ENCODE data around the gene TAF3.

TAF3 gene

GRCh38 chr10:8044331-8044907, 226.1 kb downstream of the TAF3 start:
- DNase-seq (ENCODE audit: low read depth in 1 of 2, low spot score in 1 of 2): no peak

DNA sequence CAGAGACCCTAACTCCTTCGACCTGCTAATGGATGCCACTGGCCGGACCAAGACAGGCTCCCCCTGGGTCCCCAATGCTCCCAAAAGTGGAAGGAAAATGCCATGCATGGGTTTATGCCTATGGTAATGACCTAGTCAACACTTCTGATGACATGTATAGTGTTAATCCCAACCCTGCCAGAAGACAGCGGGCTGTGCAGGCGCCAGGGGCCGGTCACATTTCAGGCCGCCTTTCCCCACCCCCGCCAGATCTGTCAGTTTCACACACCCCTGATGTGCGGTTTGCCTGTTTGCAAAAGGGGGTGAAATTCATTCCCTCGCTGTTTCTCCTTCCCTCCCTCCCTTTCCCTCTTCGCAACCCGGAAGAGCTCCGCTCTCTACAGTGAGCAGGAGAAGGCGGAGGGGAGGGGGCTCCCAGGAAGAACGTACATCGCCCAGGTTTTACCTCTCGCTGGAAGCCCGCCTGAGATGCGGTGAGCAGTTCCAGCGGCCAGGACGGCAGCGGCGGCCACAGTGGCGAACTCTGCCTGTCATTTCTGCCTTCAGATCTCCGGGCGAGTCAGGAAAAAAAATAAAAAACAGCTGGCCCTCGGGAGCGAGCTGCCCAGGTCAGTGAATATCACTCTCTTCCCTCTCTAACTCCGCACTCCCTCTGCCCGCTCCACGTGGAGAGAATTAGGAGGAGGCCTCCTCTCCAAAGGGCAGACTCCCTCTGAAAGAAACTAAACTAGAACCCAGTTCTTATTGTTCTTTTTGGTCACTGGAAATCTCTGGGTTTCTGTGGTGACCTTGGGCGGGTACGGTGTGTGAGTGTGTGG, 226.8 kb downstream of the TAF3 start:
- no peak for DNase-seq (ENCODE audit: low read depth in 1 of 2, low spot score in 1 of 2)

- no peak for DNase-seq (ENCODE audit: low read depth in 1 of 2, low spot score in 1 of 2)
These were observed 227.6 kb downstream of the TAF3 start for GRCh38 chr10:8045726-8046494.

GRCh38 chr10:8047452-8048280, 229.4 kb downstream of the TAF3 start:
- no peak for DNase-seq (ENCODE audit: low read depth in 1 of 2, low spot score in 1 of 2)

DNA sequence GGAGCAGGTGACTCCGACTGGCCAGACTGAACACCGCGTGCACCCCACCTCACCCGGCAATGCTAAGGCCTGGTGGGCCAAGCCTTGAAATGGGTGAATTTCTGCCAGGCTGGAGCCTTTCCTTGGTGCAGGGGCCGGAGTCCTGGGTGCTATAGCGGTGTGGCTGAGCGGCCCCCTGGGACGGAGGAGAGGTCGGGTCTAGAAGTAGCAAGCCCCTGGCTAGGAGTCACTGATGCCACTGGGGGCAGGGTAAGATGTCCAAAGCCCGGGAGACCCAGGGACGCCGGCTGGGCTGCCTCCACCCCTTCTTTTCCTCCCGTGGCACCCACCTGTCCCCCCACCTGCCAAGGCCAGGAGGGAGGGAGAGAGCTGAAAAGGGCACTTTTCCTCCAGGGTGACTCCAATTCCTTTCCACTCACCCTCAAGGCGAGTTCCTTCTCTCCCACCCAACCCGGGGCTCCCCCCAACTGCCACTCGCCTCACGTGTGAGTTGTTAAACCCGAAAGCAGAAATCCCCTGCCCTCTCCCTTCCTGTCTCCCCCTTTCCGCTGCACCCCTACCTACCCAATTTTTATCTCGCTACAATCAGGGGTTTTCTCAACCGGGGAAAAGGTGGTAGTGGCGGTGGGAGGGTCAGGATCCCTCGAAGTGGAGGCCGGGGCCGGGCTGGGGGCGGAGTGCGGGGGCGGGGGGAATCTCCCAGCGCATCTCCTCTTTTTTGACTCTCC, 230.1 kb downstream of the TAF3 start:
- DNase-seq (ENCODE audit: low read depth in 1 of 2, low spot score in 1 of 2): peak in 1 of 2 donors; percentile 37

DNA sequence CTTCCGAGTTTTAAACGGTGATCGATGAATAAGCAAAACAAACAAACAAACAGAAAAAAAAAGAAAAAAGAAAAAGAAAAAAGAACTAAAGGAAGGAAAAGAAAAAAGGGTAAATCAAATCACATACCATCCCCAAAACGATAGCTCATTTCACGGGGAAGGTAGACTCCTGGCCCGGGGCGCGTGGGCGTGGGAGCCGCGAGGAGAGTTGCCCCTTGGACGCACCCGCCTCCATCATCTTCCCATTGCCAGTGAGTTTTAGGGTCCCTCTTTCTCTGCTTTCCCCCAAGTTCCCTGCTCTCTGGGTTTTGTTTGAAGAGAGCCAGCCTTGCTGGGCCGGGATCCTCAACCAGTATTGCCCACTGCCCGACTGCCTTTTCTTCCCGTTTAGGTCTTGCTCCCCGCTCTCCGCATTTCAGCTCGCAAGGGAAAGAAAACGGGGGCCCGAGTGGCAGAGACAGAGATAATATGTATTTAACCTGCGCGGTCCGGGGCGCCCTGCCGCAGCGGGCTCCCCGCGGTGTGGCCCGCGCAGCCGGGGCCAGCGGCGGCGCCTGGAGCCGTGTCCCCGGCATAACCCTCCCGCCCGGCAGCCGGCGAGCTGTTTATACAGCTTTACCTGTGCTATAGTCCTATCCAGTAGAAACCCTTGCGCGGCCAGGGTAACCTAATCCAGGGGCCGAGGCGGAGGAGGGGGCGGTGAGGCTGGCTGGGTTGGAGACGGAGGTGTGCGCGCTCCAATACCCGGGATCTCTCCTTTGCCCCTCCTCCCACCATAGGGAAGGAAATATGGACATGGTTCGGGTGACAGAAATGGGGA, 230.9 kb downstream of the TAF3 start:
- DNase-seq (ENCODE audit: low read depth in 1 of 2, low spot score in 1 of 2): no peak

DNA sequence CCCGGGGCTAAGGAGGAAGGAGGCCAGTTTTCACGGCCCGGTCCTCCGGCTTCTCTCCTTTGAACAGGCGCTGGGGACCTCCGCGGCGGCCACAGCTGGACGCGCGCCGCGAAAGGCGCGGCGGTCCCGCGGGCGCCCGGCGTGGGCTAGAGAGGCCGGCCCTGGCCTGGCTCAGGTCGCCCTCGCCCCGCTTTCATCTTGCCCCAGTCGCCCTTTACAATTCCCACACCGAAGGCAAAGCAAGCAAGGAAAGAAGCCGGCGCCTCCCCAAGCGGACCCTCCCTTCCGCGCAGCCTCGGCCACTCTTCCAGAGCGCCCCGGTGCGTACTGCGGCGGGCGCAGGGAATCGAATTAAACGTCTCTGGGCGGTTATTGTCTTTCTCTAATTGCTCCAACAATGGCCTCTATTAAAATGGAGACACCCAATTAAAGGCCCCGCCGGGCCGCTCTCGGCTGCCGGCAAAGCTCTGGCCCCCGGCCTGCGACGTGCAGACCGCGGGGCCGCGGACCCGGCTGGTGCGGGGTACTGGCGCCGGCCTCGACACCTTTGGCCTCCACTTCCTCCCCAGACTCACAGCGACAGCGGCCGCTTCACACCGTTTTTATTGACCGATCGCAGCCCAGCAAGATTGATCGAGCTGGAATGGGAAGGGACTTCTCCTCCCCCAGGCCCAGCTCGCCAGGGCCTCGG, 231.7 kb downstream of the TAF3 start:
- no peak for DNase-seq (ENCODE audit: low read depth in 1 of 2, low spot score in 1 of 2)

GRCh38 chr10:8050556-8051108, 232.3 kb downstream of the TAF3 start:
- DNase-seq (ENCODE audit: low read depth in 1 of 2, low spot score in 1 of 2): no peak

DNA sequence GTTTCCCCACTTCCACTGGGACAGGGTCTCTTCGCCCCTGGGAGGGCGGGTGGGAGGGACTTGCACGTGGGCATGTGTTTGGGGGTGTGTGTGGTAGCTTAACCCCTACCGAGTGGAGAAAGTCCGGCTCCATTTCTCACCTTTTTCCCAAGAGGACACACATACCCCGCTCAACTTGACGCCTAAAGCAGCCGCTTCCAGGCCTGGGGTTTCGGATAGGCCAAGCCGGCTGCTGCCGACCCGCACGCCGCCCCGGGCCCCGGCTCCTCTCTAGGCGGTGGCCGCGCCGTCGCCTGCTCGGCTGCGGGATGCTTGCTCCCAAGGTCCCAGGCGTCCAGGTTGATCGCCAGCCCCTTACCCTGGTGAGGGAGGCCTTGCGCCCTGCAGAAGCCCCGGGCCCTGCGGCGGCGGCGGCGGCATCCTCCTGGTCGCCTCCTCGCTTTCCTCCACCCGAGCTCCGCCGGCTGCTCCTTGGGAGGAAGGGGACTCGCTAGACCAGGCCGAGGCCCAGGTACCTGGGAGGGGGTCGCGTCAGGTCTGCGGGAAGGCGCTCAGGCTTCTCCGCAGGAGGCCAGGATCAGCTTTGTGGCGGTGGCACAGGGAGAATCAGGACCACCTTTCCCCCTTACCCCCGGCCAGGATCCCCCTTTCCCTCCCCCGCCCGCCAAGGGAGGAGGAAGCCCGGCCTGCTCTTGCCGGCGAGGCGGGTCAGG, 233.0 kb downstream of the TAF3 start:
- no peak for DNase-seq (ENCODE audit: low read depth in 1 of 2, low spot score in 1 of 2)

DNA sequence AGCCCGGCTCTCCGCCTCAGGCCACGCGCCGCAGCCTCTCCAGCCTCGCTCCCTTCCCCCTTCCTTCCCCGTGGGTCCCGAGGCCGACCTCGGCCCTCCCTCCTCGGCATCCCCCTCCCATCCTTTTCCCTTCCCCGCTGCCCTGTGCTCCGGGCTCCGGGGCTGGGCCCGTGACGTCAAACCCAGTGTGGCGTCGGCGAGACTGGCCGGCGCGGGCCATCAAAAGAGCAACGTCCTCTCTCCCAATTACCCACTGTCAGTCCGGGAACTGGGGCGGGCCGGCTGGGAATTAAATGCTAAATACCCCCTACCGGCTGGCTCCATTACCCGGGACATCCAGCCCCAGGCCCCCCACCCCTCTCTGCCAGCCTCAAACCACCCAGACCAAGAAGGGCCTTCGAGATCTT, 233.5 kb downstream of the TAF3 start:
- no peak for DNase-seq (ENCODE audit: low read depth in 1 of 2, low spot score in 1 of 2)

DNA sequence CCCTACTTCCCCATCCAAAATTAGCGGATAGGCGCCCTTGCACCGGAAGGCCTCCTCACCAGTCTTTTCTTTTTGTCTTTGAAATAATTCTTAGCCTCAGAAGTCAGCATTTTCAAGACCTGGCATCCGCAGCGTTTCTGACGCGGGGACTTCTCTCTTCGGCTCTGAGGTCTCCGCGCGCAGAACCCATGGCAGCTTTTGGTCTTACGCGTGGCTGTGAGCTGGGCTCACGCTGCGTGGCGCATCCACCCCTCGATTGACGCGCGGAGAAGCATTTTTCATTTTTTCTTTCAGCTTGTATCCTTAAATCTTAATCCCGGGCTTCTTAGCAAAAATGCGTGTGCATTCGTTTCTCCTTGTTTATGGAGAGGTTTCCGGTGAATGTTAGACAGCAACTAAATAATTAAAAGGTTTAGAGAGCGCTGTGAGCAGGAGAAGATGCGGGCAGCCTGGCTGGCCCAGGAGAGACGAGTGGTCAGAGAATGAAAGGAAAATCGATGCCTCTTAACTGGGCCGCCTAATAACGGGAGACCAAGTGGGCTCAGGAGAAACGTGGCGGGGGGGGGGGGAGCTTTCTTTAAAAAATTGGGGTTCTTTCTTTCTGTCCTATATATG, 234.1 kb downstream of the TAF3 start:
- DNase-seq (ENCODE audit: low read depth in 1 of 2, low spot score in 1 of 2): no peak

DNA sequence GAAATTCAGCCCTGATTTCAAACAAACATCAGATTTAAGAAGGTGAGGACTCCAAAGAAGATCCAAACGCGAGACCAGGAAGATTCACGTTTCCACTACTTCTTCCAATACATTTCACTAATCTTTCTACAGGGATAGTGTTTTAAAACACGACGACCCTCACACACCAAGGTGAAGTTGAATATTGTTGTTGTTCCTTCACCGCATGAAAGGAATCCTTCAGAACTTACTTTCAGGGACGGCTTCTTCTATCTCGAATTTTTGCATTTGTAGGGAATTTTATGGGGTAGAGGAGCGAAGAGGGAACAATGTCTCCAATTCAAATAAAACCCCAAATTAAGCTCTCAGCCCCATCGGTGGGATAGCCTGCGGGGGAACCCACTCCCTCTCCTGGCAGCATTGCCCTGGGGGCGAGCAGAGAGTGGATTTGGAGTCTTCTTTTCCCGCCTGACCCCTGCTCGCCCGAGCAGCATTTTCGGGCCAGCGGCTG, 234.7 kb downstream of the TAF3 start:
- no peak for DNase-seq (ENCODE audit: low read depth in 1 of 2, low spot score in 1 of 2)

DNA sequence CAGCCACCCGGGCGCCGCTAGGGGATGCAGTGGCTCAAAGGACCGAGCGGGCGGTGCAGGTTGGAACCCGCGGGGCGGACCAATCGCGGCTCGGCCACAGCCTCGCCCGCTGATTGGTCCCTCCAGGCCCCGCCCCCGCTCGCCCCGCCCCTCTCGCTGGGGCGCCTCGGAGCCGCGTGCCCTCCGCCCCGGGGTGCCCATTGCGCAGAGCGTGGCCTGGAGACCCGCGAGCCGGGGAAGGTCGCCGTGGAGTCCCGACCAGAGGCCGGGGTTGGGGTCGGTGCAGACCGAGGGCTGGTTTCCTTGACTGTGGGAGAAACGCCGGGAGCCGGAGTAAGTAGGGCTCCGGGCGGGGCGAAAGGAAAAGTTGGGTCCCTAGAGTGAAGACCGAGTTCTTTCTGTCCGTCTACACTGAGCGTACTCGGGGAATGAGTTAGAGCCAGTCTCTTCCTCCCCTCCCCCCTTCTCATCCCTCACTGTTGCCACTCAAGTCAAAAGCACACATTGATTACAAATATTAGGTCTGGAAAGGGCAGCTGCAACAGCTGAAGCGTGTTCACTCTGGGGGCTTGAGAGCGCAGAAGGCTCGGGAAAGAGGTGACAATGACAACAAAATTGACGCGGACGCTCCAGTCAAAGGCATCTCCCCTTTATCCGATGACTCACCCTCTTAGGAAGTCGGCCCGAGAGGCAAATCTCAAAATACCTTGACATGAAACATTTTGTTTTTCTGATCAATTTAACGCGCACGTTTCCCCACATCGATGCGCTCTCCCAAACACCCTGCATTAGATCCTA, 235.3 kb downstream of the TAF3 start:
- peak; percentile 88 to 90 for DNase-seq (ENCODE audit: low read depth in 1 of 2, low spot score in 1 of 2)

- no peak for DNase-seq (ENCODE audit: low read depth in 1 of 2, low spot score in 1 of 2)
These were observed 235.9 kb downstream of the TAF3 start for GRCh38 chr10:8054244-8054493.

GRCh38 chr10:8054494-8055407, 236.4 kb downstream of the TAF3 start, which contains the start of gene GATA3:
TSS of gene GATA3 (plus strand) at chr10:8054688. CDS start at chr10:8055656, 968 bp downstream.
- peak; percentile 63 to 67 for DNase-seq (ENCODE audit: low read depth in 1 of 2, low spot score in 1 of 2)
